T47D (cell line): Measurements from ENCODE around the gene CHN2.
"Not testable (repeated sequence)": the region's sequence is repeated elsewhere in the genome, so short reads cannot be mapped to it uniquely, and the experiment has no call there.

Experiments used
- DNase-seq, 2 experiments: peaks; one replicate each; pipeline versions ENCODE4 v3.0.0 to v3.0.0-alpha.2; 2011 to 2012; ENCODE audit warnings: low read depth in 1 of 2, low spot score in 1 of 2
- JUND ChIP-seq: IDR thresholded peaks from 2 replicates; pipeline ENCODE4 v1.6.1; 2012; ENCODE audit warnings: low read depth
- in situ Hi-C: cut with HindIII; loops from 2 replicates; pipeline ENCODE4 v1.10.0; 2016; ENCODE audit warnings: low sequenced_read_pairs, low pct_unique_long_range_greater_than_20kb

CHN2 gene

DNA sequence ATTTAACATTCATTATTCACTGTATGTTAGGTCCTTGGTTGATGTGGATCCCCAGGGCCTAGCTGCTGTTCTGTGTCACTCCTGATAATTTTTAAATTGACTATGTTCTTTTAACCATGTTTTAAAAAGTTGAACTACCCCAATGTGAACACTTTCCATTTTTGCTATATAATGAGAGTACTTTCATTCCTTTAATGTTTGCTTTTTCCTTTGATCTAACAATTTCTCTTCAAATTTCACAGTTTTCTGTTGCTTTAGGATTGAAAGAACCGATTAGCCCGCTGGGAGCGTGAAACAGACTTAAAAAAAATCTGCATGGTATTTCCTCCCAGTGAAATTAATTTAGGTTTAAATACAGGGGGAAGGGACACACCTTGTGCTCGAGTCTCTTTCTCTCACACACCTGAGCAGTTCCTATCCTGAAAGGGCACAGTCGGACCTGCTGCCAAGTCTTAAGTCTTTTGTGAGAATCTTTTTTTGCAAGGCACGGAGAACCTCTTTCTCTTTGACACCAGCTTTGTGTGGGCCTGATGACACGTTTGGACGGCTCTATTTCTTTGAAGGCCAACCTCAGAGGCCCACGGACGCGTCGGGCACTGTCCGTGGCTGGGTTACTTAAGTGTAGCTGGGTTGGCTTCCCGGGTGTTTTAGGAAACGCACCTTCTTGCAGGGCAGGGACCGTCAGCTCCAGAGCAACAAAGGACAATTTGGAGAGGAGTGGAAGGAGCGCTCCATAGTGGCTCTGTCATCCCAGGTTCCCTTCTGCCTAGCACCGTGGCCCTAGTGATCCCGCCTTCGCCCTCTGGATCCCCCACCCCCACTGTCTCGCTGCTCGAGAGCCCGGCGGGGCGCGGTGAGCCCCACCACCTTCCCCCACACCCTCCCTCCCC, 1.0 kb upstream of the CHN2 start:
- in situ Hi-C loops = no loop called here
- no peak for DNase-seq
- no peak for TF ChIP-seq JUND

DNA sequence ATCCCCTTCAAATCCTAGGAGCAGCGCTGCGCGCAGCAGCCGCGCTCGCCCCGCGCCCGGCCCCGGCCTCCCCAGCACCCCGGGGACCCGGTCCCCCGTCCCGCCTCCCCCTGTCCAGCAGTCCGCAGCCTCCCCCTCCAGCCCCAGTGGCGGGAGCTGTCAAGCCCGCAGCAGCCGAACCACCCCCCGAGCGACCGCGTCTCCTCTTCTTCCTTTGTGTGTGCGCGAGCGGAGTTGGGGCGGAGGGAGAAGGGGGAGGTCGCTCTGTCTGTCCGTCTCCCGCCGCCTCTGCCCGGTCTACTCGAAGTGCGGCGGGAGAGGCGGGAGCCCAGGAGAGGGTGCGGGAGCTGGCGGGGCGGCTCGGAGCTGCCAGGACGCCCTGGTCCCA, 375 bp upstream of the CHN2 start:
- no peak for DNase-seq
- no peak for TF ChIP-seq JUND
- in situ Hi-C loops = no loop called here

DNA sequence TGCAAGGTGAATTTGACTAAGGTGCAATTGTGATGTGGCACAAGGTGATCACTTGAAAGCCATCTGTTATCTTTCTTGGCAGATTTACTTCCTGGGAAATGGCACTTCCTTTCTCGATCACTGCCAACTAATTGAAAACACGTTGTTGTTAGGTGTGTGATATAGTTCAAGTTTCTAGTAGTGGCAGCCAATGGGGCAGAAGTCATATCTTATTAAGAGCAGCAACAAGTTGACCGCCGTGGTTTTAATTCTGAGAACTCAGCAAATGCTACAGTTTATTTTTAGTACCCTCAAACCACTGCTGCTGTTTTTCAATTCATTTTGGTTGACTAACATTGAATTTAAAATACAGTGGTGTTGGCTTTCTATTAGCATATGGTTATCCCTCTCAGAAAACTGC, 1.6 kb downstream of the CHN2 start:
- TF ChIP-seq JUND = no peak
- in situ Hi-C loops = no loop called here
- no peak for DNase-seq

DNA sequence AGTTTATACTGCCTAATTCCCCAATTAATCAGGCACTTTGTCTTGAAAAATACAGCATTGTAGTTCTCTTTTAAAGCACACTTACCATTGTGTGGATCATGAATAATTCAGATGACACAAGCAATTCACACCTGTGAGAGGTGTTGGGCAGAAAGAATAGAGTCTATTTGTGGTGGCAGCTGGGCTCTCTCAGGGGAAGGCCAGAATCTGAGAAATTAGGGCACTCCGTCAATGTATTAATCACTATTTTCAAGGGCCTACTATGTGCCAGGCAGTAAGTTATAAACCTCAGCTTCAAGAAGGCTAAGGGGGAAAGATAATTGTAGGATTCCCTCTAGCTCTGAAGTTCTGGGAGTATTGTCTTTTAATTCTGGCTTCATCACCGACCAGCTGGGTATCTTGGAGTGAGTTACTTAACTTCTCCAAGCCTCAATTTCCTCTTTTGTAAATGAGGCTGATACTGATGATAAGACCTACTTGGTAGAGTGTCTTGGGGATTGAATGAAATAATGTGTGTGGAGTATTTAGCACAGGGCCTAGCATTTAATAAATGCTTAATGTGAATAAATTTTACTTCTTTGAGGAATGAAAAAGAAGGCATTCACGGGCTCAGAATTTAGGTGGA, 2.5 kb downstream of the CHN2 start:
- in situ Hi-C loops = no loop called here
- no peak for TF ChIP-seq JUND
- no peak for DNase-seq

DNA sequence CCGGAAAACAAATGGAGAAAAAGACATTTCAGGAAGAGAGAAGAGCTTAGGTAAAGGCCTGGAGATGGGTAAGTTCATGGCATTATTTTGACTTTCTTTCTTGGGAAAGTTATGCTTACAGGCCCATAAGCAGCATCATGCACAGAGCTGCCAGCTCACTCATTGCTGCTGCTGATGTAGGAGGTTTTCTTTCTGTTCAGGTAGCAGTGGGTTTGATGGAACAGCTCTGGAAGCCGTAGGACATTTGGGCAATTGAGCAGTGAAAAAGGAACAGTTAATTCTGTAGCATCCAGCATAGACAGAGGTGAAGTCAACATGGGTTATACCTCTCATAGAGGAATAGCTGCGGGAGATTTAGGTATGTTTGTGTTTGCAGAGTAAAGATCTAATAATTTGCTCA, 3.3 kb downstream of the CHN2 start:
- TF ChIP-seq JUND = no peak
- DNase-seq = no peak
- in situ Hi-C loops = no loop called here

DNA sequence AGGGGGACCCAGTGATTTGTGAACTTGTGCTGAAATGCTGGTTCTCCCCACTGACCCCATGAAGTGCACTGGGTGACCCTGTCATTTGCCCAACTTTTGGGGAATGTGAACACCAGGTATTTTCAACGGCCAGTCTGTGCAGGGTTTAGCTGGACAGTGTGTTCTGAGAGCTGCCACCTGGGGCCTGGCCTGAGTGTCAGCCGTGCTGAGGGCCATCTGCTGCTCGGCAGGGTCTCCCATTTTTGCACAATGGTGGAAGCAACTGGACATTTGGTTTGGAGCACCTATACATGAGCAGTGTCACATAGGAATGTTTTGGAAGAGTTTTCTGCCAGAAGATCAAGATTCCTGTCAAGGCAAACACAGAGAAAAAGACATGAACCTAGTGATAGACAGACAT, 5.2 kb downstream of the CHN2 start:
- DNase-seq = no peak
- in situ Hi-C loops = no loop called here
- no peak for TF ChIP-seq JUND

DNA sequence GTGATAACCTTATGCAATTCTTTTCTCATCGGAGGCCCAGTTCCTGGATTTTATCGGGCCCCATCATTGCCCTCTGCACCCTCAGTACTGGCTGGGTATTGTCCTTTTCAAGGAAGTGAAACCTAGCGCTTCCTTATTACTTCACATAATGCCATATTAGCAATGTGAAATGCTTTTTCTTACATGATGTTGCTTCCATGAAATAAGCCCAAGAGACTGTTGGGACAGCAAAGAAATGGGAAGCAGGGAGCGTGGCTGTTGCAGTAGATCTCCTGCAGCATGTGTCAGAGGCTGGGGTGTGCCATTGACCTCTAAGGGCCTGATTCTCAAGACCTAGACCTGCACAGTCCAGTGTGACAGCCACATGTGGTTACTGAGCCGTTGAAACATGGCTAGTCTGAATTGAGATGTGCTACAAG, 8.1 kb downstream of the CHN2 start:
- in situ Hi-C loops = no loop called here
- DNase-seq = no peak
- TF ChIP-seq JUND = no peak

DNA sequence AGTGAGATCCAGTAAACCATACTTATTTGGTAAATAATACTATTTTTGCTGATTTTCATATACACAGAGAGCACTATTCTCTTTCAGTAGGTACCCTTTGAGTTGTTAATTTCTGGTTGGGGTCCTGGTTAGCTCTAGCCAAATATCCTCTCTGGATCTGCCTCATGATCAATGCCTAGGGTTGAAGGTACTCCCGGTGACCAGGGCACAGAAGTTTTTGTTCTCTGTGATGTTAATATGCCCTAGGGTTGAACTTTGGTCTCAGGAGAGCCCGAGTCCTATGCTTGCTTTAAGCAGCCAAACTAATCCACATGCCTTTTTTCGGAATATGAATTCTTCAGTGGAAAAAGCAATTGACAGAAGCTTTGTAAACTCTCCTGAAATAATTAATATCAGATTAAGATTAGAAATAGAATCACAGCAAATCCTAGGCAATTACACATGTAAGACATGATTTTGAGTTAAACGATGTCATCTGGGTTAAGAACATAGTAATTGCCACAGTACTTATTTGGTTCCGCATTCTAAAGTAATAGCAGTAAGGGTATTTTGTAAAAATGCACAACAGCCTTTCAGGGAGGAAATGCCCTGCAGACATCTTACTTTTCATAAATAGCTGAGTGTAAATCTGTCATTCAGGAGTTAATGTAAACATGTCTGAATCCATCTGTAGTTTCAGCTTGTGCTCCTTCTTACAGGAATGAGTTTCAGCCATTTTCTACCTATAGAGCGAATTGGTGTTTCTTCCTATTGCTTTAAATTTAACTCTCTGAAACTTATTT, 10.1 kb downstream of the CHN2 start:
- DNase-seq = no peak
- no peak for TF ChIP-seq JUND
- in situ Hi-C loops = no loop called here

DNA sequence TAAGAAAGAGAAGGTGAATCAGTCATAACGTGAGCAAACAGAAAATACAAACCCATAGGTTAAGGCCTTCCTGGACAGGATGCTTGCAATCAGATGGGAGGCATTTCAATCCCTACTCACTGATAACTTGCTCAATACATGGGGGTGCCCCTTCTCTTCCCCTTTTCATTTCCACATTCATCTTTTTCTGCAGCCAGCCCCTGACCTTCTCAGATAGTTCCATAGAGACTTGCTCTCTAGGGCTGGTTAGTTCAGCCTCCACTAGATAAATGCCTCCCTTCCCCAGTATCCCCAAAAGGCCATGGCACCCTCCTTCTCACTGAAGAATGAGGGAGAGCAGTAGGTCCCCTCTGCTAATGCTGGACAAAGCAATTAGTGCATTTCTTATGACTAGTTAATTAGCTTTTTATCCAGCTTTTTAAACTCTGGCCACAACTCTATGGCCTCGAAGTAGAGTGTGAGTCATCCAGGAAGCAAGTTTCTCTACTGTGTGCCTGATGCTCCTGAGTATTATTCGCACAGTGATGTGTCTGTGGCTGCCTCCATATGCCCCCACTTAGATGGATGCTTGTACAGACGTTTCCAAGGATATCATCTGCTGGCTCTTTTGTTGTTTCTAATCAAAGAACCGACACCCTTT, 12.7 kb downstream of the CHN2 start:
- no peak for TF ChIP-seq JUND
- in situ Hi-C loops = no loop called here
- DNase-seq = no peak

DNA sequence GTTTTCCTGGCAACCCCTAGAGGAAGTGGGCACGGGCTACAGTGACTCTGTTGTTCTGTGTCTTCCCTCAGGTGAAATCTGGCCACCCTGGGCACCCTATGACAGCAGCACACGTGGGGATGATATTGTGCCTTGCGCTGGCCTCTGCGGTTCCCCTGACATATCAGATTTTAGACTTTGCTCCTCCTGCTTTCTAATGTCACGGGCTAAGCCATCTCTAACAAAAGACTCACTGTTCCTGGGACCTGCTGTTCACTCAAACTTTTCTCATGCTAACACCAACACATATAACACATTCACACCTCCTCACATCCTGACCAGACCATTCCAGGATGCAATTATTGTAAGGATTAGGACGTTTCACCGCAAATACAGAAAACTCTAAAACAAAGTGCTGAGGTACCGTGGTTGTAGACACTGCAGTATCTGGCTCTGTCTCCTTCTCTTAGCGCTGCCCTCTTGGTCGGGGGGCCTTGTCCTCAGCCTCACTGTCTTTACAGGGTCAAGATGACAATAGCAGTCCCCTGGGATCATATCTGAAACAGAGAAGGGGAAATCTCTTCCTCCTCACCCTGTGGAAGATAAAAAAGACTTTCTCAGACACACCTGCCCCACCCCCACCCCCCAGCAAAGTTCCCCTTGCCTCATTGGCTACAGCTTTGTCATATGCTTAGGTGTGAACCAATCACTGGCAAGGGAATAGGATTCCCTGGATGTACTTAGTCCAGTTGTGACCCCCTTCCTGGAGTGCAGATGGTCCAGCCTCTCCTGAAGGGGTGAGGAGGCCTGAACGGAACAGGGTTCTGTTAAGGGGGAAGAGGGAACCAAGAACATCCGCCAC, 14.1 kb downstream of the CHN2 start:
- in situ Hi-C loops = no loop called here
- no peak for TF ChIP-seq JUND
- no peak for DNase-seq

DNA sequence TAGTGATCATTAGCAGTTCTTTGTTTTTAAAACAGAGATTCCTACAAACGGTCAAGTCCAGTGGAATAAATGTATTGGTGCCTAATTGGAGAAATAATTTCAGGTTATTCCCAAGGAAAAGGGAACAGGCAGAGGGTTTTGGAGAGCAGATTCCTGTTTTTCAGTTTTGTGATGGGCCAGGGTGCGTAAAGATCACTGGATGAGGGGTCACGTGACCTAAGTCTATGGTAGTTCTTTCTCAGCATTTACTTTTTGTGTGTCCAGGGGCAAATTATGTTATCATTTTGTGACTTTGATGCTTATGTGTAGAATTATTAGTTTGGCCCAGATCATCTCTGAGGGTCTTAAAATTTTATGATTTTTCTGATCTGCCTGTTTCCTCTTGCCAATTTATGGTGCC, 15.2 kb downstream of the CHN2 start:
- TF ChIP-seq JUND = no peak
- in situ Hi-C loops = no loop called here
- no peak for DNase-seq

DNA sequence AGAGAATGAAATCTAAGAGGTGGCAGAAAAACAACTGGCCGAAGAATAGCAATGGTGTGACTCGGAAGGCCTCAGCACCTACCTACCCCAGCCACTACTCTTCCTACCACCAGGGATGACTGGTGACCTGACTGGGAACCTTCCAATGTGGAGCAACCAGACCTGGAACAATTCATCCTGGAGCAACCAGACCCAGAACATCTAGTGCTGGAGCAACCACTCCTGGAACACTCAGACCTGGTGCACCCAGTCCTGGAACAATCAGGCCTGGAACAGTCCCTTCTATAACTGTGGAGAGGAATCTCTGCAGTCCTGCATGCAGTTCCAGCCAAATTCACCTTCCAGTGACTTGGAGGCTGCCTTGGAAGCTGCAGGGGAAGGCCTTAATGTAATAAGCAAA, 18.2 kb downstream of the CHN2 start:
- DNase-seq, in situ Hi-C loops: not testable (repeated sequence)
